ENCODE data around the gene METTL6.
"Not testable (repeated sequence)": the region's sequence is repeated elsewhere in the genome, so short reads cannot be mapped to it uniquely, and the experiment has no call there.

METTL6 gene

GRCh38 chr3:15391007-15391406 lies 36.3 kb downstream of the METTL6 start:
- TF ChIP-seq POLR2AphosphoS5 (IDR thresholded peaks at IDR 0.05; ENCODE audit: low read depth, low read length) = no peak
- no peak for TF ChIP-seq POLR2A (IDR thresholded peaks at IDR 0.05; ENCODE audit: low read depth, low read length)
- no peak for TF ChIP-seq TAF1 (IDR thresholded peaks at IDR 0.05; ENCODE audit: borderline replicate concordance, low read depth, low read length)
- no peak for FAIRE-seq
- no peak for DNase-seq (ENCODE audit: insufficient read length)

- no peak for FAIRE-seq
- no peak for DNase-seq (ENCODE audit: insufficient read length)
- TF ChIP-seq POLR2A (IDR thresholded peaks at IDR 0.05; ENCODE audit: low read depth, low read length) = no peak
- no peak for TF ChIP-seq POLR2AphosphoS5 (IDR thresholded peaks at IDR 0.05; ENCODE audit: low read depth, low read length)
- no peak for TF ChIP-seq TAF1 (IDR thresholded peaks at IDR 0.05; ENCODE audit: borderline replicate concordance, low read depth, low read length)
Measured at GRCh38 chr3:15390460-15390859, 36.9 kb downstream of the METTL6 start.

- not testable (repeated sequence) for DNase-seq (ENCODE audit: insufficient read length); FAIRE-seq
Measured at GRCh38 chr3:15388335-15388734, 39.0 kb downstream of the METTL6 start.

- no peak for TF ChIP-seq POLR2A (IDR thresholded peaks at IDR 0.05; ENCODE audit: low read depth, low read length)
- TF ChIP-seq TAF1 (IDR thresholded peaks at IDR 0.05; ENCODE audit: borderline replicate concordance, low read depth, low read length) = no peak
- TF ChIP-seq POLR2AphosphoS5 (IDR thresholded peaks at IDR 0.05; ENCODE audit: low read depth, low read length) = no peak
- FAIRE-seq (no peak), DNase-seq (ENCODE audit: insufficient read length) (no peak)
Measured at GRCh38 chr3:15387735-15388134, 39.6 kb downstream of the METTL6 start.

- no peak for DNase-seq (ENCODE audit: insufficient read length)
- no peak for FAIRE-seq
- TF ChIP-seq POLR2AphosphoS5 (IDR thresholded peaks at IDR 0.05; ENCODE audit: low read depth, low read length) (no peak), POLR2A (IDR thresholded peaks at IDR 0.05; ENCODE audit: low read depth, low read length) (no peak), TAF1 (IDR thresholded peaks at IDR 0.05; ENCODE audit: borderline replicate concordance, low read depth, low read length) (no peak)
Measured at GRCh38 chr3:15387171-15387581, 40.2 kb downstream of the METTL6 start.

- DNase-seq (ENCODE audit: insufficient read length); FAIRE-seq: not testable (repeated sequence)
Measured at GRCh38 chr3:15386654-15386955, 40.7 kb downstream of the METTL6 start.

DNA sequence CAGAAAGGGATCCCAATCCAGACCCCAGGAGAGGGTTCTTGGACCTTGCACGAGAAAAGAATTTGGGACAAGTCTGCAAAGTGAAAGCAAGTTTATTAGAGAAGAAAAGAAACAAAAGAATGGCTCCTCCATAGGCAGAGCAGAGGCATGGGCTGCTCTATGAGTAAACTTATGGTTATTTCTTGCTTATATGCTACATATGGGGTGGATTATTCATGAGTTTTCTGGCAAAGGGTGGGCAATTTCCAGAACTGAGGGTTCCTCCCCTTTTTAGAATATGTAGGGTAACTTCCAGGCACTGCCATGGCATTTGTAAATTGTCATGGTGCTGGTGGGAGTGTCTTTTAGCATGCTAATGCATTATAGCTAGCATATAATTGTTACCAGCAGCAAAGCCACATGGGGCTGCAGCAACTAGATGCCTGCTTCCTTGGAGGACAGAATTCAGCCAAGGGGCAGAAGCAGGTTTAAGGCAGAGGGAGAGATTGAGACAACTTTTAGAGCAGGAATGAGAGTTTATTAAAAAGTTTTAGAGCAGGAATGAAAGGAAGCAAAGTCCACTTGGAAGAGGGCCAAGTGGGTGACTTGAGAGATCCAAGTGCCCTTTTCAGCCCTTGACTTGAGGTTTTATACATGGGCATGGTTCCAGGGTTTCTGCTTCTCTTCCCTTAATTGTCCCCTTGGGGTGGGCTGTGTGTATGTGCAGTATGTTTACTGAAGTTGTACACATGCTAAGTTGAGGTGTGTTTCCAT lies 41.3 kb downstream of the METTL6 start:
- TF ChIP-seq POLR2A (IDR thresholded peaks at IDR 0.05; ENCODE audit: low read depth, low read length) = no peak
- no peak for TF ChIP-seq POLR2AphosphoS5 (IDR thresholded peaks at IDR 0.05; ENCODE audit: low read depth, low read length)
- no peak for TF ChIP-seq TAF1 (IDR thresholded peaks at IDR 0.05; ENCODE audit: borderline replicate concordance, low read depth, low read length)
- DNase-seq (ENCODE audit: insufficient read length) (no peak), FAIRE-seq (no peak)

DNA sequence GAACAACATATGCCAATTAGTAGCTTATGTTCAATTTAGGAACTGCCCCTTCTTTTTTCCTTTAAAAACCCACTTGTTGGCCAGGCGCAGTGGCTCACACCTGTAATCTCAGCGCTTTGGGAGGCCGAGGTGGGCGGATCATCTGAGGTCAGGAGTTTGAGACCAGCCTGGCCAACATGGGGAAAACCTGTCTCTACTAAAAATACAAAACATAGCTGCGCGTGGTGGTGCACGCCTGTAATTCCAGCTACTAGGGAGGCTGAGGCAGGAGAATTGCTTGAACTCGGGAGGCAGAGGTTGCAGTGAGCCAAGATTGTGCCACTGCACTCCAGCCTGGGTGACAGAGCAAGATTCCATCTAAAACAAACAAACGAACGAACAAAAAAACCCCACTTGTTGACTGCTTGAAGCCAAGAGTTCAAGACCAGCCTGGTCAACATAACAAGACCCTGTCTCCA lies 42.1 kb downstream of the METTL6 start:
- FAIRE-seq; DNase-seq (ENCODE audit: insufficient read length): not testable (repeated sequence)

DNA sequence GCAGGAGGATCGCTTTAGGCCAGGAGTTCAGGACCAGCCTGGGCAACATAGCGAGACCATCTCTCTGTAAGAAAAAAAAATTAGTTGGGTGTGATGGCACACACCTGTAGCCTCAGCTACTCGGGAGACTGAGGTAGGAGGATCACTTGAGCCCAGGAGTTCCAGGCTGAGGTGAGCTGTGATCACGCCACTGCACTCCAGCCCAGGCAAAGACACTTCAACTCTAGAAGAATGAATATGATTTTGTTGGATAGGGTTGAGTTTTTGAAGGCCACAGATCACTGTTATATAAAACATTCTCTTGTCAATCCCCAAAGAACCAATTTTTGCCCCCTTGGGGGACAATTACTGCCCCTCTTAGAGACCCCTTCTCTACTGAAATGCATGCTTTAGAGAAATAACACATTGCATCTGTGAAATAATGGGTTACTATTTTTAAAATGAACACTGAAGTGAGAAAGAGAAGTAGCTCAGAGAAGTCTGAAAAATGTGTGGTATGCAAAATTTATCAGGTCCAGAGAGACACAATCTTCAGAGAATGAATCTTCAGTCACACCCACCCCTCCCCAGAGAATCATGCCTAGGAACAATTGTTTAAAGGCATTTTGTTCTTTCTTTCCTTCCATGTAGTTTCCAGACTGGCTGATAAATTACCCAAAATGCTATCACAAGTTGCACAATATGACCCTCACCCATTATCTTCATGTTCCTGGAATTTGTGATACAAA lies 42.7 kb downstream of the METTL6 start:
- peak; percentile 54 for FAIRE-seq

DNA sequence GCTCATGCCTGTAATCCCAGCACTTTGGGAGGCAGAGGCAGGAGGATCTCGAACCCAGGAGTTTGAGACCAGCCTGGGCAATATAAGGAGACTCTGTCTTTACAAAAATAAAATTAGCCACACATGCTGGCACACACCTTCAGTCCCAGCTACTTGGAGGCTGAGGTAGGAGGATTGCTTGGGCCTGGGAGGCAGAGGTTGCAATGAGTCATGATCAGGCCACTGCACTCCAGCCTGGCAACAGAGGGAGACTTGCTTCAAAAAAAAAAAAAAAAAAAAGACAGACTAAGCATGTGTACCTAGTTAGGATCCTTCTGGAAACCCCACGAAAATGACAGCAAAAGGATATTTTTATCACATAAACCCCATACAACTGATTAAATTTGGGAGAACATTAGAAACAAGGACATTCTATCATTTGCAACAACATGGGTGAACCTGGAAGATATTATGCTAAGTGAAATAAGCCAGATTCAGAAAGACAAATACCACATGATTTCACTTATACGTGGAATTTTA lies 44.9 kb downstream of the METTL6 start:
- no peak for FAIRE-seq
- no peak for TF ChIP-seq POLR2A (IDR thresholded peaks at IDR 0.05; ENCODE audit: low read depth, low read length)
- no peak for TF ChIP-seq TAF1 (IDR thresholded peaks at IDR 0.05; ENCODE audit: borderline replicate concordance, low read depth, low read length)
- no peak for TF ChIP-seq POLR2AphosphoS5 (IDR thresholded peaks at IDR 0.05; ENCODE audit: low read depth, low read length)

More for the DNA sequence above, 42.7 kb downstream of the METTL6 start:
- no peak for TF ChIP-seq TAF1 (IDR thresholded peaks at IDR 0.05; ENCODE audit: borderline replicate concordance, low read depth, low read length)
- TF ChIP-seq POLR2A (IDR thresholded peaks at IDR 0.05; ENCODE audit: low read depth, low read length) = no peak
- no peak for TF ChIP-seq POLR2AphosphoS5 (IDR thresholded peaks at IDR 0.05; ENCODE audit: low read depth, low read length)
- no peak for DNase-seq (ENCODE audit: insufficient read length)

GRCh38 chr3:15380980-15381890 lies 46.1 kb downstream of the METTL6 start:
- DNase-seq (ENCODE audit: insufficient read length) = no peak
- no peak for FAIRE-seq

More for the DNA sequence above, 44.9 kb downstream of the METTL6 start:
- no peak for DNase-seq (ENCODE audit: insufficient read length)

More at GRCh38 chr3:15380980-15381890, 46.1 kb downstream of the METTL6 start:
- TF ChIP-seq POLR2AphosphoS5 (IDR thresholded peaks at IDR 0.05; ENCODE audit: low read depth, low read length) = no peak
- TF ChIP-seq TAF1 (IDR thresholded peaks at IDR 0.05; ENCODE audit: borderline replicate concordance, low read depth, low read length) = no peak
- no peak for TF ChIP-seq POLR2A (IDR thresholded peaks at IDR 0.05; ENCODE audit: low read depth, low read length)
